ENCODE results near the gene TM4SF18.
A peak's percentile ranks its signal among the peaks of the same experiment; 100 is the strongest.

GRCh38 chr3:149377408-149378364, 44.2 kb upstream of the TM4SF18 start, which contains the start of gene TM4SF1:
- TF ChIP-seq CTCF (IDR thresholded peaks at IDR 0.05) (peak; percentile 29 to 59 (median 39)), POLR2AphosphoS5 (IDR thresholded peaks at IDR 0.05) (peak; percentile 65 to 96 (median 96)), POLR2A (IDR thresholded peaks at IDR 0.05) (peak; percentile 80)

Measured in breast epithelium (tissue), 3 donors.